Neutrophil (primary cell): ENCODE results near the gene WDR3.

Experiments
- H3K27ac ChIP-seq: fragments of 200-600 bp; sonication (generic); 2 replicates; pipeline ENCODE4 v1.5.1; 2016; ENCODE audit warnings: mild to moderate bottlenecking, moderate library complexity
- H3K27me3 ChIP-seq: fragments of 200-600 bp; sonication (generic); 2 replicates; pipeline ENCODE4 v1.6.0; 2016; ENCODE audit warnings: mild to moderate bottlenecking
- H3K36me3 ChIP-seq: fragments of 200-600 bp; sonication (generic); 2 replicates; pipeline ENCODE4 v1.5.1; 2017
- H3K4me1 ChIP-seq, 2 experiments: fragments of 200-600 bp in 1 of 2; sonication (generic) in 1 of 2; 1 replicate in 1 of 2; 2 replicates in 1 of 2; pipeline versions ENCODE4 v1.5.1 to v1.6.1; 2013 to 2016; ENCODE audit warnings: low read depth in 1 of 2, low read length in 1 of 2, mild to moderate bottlenecking in 1 of 2, moderate library complexity in 1 of 2; ENCODE audit not compliant: control insufficient read depth in 1 of 2, insufficient read depth in 1 of 2
- H3K4me3 ChIP-seq, 2 experiments: fragments of 200-600 bp in 1 of 2; sonication (generic) in 1 of 2; 1 replicate in 1 of 2; 2 replicates in 1 of 2; pipeline ENCODE4 v1.5.1; 2013 to 2016; ENCODE audit warnings: low read depth in 1 of 2, low read length in 1 of 2, mild to moderate bottlenecking in 1 of 2, moderate library complexity in 1 of 2
- H3K9me3 ChIP-seq: fragments of 200-600 bp; sonication (generic); 2 replicates; pipeline ENCODE4 v1.5.1; 2016
- TF ChIP-seq, protein P1 (sequence below): fragments of 200-600 bp; sonication (generic); IDR thresholded peaks from 2 replicates; pipeline ENCODE4 v1.5.1; 2016; ENCODE audit warnings: antibody characterized with exemption

WDR3 gene

GRCh38 chr1:118012515-118013124 lies 83.1 kb downstream of the WDR3 start:
- Histone ChIP-seq H3K27ac (no peak overlapping the region), H3K9me3 (no peaks in the 10 kb centered on the region), H3K4me1 (no peaks in the 10 kb centered on the region), H3K36me3 (no peaks in the 10 kb centered on the region), H3K4me3 (no peak overlapping the region), H3K27me3 (no peaks in the 10 kb centered on the region)
- TF ChIP-seq, protein P1, sequence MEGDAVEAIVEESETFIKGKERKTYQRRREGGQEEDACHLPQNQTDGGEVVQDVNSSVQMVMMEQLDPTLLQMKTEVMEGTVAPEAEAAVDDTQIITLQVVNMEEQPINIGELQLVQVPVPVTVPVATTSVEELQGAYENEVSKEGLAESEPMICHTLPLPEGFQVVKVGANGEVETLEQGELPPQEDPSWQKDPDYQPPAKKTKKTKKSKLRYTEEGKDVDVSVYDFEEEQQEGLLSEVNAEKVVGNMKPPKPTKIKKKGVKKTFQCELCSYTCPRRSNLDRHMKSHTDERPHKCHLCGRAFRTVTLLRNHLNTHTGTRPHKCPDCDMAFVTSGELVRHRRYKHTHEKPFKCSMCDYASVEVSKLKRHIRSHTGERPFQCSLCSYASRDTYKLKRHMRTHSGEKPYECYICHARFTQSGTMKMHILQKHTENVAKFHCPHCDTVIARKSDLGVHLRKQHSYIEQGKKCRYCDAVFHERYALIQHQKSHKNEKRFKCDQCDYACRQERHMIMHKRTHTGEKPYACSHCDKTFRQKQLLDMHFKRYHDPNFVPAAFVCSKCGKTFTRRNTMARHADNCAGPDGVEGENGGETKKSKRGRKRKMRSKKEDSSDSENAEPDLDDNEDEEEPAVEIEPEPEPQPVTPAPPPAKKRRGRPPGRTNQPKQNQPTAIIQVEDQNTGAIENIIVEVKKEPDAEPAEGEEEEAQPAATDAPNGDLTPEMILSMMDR: no peak

GRCh38 chr1:118013336-118013735 lies 83.8 kb downstream of the WDR3 start:
- H3K27ac ChIP-seq: no peak overlapping the region
- TF ChIP-seq, protein P1: no peak

DNA sequence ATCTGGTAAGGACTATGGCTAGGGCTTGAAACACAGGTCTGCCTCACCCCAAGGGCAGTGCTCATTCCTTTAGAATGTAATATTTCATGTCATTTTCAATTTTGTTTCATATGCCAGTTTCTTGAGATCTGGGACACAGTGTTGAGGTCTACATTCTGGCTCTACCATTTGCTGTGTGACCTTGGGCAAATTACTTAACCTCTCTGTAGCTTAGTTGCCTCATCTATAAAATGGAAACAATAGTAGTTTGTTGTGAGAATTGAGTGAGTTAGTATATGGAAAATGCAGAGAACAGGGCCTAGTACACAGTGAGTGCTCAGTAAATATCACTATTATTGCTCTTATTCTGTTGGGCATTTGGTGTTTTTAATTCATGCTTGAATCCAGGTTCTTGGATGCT lies 84.4 kb downstream of the WDR3 start:
- H3K27ac ChIP-seq: no peak overlapping the region
- H3K9me3 ChIP-seq: no peaks in the 10 kb centered on the region
- no peak overlapping the region for H3K4me3 ChIP-seq
- no peaks in the 10 kb centered on the region for H3K27me3 ChIP-seq
- H3K36me3 ChIP-seq: no peaks in the 10 kb centered on the region
- H3K4me1 ChIP-seq: no peaks in the 10 kb centered on the region
- TF ChIP-seq, protein P1: no peak

More at GRCh38 chr1:118013336-118013735, 83.8 kb downstream of the WDR3 start:
- Histone ChIP-seq H3K4me1 (no peaks in the 10 kb centered on the region), H3K27me3 (no peaks in the 10 kb centered on the region), H3K9me3 (no peaks in the 10 kb centered on the region), H3K36me3 (no peaks in the 10 kb centered on the region), H3K4me3 (no peak overlapping the region)
